Measurements from ENCODE around the gene ZNF677.
"Not testable (repeated sequence)": the region's sequence is repeated elsewhere in the genome, so short reads cannot be mapped to it uniquely, and the experiment has no call there.

Gene ZNF677

DNA sequence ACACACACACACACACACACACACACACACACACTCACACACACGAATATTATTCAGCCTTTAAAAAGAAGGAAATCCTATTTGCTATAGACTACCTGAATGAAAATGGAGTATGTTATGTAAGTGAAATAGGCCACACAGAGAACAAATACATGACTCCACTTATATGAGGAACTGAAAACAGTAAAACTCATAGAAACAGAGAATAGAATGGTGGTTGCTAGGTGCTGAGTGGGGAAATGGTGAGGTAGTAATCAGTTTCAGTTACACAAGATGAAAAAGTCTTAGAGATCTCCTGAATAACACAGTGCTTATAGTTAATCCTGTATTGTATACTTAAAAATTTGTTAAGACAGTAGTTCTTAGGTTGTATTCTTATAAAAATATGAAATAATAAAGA lies 8.2 kb downstream of the ZNF677 start:
- TF ChIP-seq CTCF (IDR thresholded peaks at IDR 0.05) (no peak), ZFX (IDR thresholded peaks at IDR 0.05; ENCODE audit: borderline replicate concordance) (no peak)
- no peak overlapping the region for H3K27ac ChIP-seq

DNA sequence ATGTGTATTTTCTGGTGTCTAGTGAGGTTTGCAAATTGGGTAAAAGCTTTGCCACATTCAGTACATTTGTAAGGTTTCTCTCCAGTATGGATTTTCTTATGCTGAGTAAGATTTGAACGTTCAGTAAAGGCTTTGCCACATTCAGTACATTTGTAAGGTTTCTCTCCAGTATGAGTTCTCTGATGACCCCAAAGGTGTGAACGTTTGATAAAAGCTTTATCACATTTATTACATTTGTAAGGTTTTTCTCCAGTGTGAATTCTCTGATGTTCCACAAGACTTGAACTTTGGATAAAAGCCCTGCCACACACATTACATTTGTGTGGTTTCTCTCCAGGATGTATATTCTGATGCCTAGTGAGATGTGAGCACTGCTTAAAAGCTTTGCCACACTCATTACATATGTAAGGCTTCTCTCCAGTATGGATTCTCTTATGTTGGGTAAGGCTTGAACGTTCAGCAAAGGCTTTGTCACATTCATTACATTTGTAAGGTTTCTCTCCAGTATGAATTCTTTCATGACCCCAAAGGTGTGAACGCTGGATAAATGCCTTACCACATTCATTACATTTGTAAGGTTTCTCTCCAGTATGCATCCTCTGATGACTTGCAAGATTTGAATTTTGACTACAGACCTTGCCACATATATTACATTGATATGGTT lies 17.4 kb downstream of the ZNF677 start:
- no peak for TF ChIP-seq ZFX (IDR thresholded peaks at IDR 0.05; ENCODE audit: borderline replicate concordance)
- TF ChIP-seq CTCF (IDR thresholded peaks at IDR 0.05): no peak
- no peak overlapping the region for H3K27ac ChIP-seq

DNA sequence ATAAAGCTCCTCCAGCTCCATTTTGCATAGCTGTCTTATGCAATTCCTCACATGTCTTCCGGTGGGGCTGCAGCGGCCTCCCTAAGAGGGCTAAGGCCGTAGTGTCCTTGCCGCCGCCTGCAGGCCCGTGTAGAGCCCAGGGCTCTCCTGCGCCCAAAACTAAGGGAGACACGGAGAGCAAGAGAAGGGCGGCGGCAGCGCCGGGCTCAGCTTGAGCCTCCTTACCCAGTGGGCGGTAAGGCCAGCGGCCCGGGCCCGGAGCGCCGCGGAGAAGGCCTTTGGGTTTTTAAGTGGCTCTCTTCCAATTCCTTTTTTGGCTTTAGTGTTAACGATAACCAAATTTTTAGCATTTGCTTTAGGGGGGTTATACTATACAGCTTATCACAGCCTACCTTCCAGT lies 30.1 kb downstream of the ZNF677 start:
- TF ChIP-seq ZFX (IDR thresholded peaks at IDR 0.05; ENCODE audit: borderline replicate concordance) (no peak), CTCF (IDR thresholded peaks at IDR 0.05) (no peak)

GRCh38 chr19:53222716-53223115 lies 32.0 kb downstream of the ZNF677 start:
- H3K27ac ChIP-seq: not testable (repeated sequence)

More for the DNA sequence above, 30.1 kb downstream of the ZNF677 start:
- H3K27ac ChIP-seq: no peak overlapping the region

GRCh38 chr19:53212703-53213320 lies 41.9 kb downstream of the ZNF677 start:
- TF ChIP-seq ZFX (IDR thresholded peaks at IDR 0.05; ENCODE audit: borderline replicate concordance): no peak
- TF ChIP-seq CTCF (IDR thresholded peaks at IDR 0.05): no peak
- no peak overlapping the region for H3K27ac ChIP-seq

DNA sequence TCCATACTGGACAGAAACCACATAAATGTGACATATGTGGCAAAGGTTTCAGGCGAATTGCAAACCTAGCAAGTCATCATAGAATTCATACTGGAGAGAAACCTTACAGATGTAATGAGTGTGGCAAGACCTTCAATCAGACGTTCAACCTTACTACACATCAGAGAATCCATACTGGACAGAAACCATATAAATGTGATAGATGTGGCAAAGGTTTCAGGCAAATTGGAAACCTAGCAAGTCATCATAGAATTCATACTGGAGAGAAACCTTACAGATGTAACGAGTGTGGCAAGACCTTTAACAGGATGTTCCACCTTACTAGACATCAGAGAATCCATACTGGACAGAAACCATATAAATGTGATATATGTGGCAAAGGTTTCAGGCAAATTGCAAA lies 43.1 kb downstream of the ZNF677 start:
- H3K27ac ChIP-seq: not testable (repeated sequence)

DNA sequence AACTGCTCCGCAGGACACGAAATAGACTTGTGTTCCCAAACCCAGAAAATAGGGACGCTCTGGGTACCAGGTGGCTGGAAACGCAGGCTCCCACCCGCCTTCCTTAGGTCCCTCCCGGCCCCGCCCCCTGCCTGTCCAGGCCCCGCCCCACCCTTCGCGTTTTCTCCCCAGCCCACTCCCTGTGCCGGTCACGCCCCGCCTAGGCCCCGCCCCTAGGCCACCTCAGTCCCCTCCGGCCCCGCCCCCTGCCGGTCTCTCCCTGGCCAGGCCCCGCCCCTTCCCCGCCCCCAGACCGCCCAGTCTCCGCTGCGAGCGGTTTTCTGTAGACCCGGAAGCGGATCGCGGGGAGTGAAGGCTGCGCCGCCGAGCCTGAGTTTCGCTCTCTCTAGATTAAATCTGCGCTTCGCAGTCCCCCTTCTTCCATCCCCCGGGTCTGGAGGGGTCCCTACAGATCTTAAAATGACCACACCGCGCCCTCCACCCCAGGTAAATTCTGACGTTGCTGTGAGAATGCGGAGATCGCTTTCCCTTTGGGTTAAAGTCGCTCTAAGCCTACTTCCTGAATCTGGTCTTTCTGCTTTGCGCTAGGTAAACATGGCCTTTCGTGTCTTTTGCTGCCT lies 57.8 kb downstream of the ZNF677 start:
- no peak for TF ChIP-seq CTCF (IDR thresholded peaks at IDR 0.05)
- TF ChIP-seq ZFX (IDR thresholded peaks at IDR 0.05; ENCODE audit: borderline replicate concordance): no peak
- peak overlapping the region; percentile 85 for H3K27ac ChIP-seq

DNA sequence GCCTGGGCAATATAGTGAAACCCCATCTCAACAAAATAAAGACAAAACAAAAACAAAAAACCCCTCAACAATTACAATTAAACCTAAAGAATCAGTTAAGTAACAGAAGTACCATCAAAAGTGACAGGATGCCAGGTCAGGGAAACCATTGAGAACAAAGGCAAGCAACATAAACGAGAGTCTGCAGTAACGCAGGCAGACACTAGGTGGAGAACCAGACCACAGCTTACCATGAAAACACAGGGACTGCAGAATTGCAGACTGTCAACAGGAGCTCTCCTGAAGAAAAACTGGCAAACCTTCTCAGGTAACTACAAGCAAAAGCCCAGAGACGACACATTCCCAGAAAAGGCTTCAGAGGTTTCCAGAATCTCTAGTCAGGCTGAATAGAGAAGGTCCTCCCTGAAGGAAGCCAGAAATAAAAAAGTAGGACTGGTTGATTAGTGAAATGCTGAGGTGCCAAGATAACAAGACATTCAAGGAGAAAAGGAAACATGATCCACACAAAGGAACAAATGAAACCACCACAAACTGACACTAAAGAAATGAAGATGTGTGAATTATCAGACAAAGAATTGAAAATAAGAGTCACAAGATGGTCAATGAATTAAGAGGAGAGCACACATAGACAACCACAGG lies 59.3 kb downstream of the ZNF677 start:
- H3K27ac ChIP-seq: no peak overlapping the region
- TF ChIP-seq CTCF (IDR thresholded peaks at IDR 0.05) (peak; percentile 81), ZFX (IDR thresholded peaks at IDR 0.05; ENCODE audit: borderline replicate concordance) (no peak)
